Osteoblast (primary cell): ENCODE data around the gene TNK2. TPM values are rescaled to one million over a fixed set of nuclear protein-coding genes. Genes with fewer than 3 reads are reported as not detected.
A peak's percentile ranks its signal among the peaks of the same experiment; 100 is the strongest.
"Not testable (repeated sequence)": the region's sequence is repeated elsewhere in the genome, so short reads cannot be mapped to it uniquely, and the experiment has no call there.

Experiments
- DNase-seq: peaks from one replicate; pipeline ENCODE4 v3.0.0; 2011; ENCODE audit warnings: low spot score, mixed read lengths; ENCODE audit not compliant: insufficient read length; ENCODE audit errors: missing footprints
- H2AFZ ChIP-seq: 2 replicates; pipeline ENCODE4 v1.6.0; 2011; ENCODE audit warnings: mild to moderate bottlenecking, low read length
- H3K27ac ChIP-seq: 2 replicates; pipeline ENCODE4 v1.5.1; 2011; ENCODE audit warnings: mild to moderate bottlenecking, low read depth, low read length, moderate library complexity
- H3K27me3 ChIP-seq: 2 replicates; pipeline ENCODE4 v1.6.0; 2012; ENCODE audit warnings: mild to moderate bottlenecking, control low read depth, inconsistent platforms, low read length, moderate library complexity; ENCODE audit not compliant: insufficient read depth
- H3K36me3 ChIP-seq: 2 replicates; pipeline ENCODE4 v1.5.1; 2011; ENCODE audit warnings: mild to moderate bottlenecking, low read length, control low read depth, moderate library complexity; ENCODE audit not compliant: insufficient read depth
- H3K4me1 ChIP-seq: 2 replicates; pipeline ENCODE4 v1.5.1; 2011; ENCODE audit warnings: mild to moderate bottlenecking, low read length, control low read depth, moderate library complexity; ENCODE audit not compliant: insufficient read depth
- H3K4me2 ChIP-seq: 2 replicates; pipeline ENCODE4 v1.6.0; 2011; ENCODE audit warnings: mild to moderate bottlenecking, low read length; ENCODE audit not compliant: insufficient read depth
- H3K4me3 ChIP-seq: fragments of 200-600 bp; sonication (generic); 3 replicates; pipeline ENCODE4 v1.5.1; 2012; ENCODE audit warnings: mild to moderate bottlenecking, low read length, inconsistent platforms; ENCODE audit not compliant: insufficient read depth
- H3K79me2 ChIP-seq: 2 replicates; pipeline ENCODE4 v1.6.0; 2012; ENCODE audit warnings: mild to moderate bottlenecking, low read length, control low read depth, inconsistent platforms; ENCODE audit not compliant: insufficient read depth
- H3K9me3 ChIP-seq: 2 replicates; pipeline ENCODE4 v1.5.1; 2011; ENCODE audit warnings: low read depth, low read length, control low read depth
- H4K20me1 ChIP-seq: 2 replicates; pipeline ENCODE4 v1.6.0; 2012; ENCODE audit warnings: mild to moderate bottlenecking, low read length, control low read depth; ENCODE audit not compliant: insufficient read depth
- total RNA-seq: library from RNA; depleted of rRNA; stranded (reverse); fragments of >200 nt; gene quantifications from 2 replicates; pipeline ENCODE4 v1.2.3, GENCODE V29; 2012
- TF ChIP-seq, protein P1 (sequence below): IDR thresholded peaks from 2 replicates; pipeline ENCODE4 v1.5.1; 2011; ENCODE audit warnings: mild to moderate bottlenecking, low read depth, low read length, moderate library complexity; ENCODE audit errors: extremely low read depth

The TNK2 gene
- total RNA-seq, 1 donor, result 11.6 TPM

DNA sequence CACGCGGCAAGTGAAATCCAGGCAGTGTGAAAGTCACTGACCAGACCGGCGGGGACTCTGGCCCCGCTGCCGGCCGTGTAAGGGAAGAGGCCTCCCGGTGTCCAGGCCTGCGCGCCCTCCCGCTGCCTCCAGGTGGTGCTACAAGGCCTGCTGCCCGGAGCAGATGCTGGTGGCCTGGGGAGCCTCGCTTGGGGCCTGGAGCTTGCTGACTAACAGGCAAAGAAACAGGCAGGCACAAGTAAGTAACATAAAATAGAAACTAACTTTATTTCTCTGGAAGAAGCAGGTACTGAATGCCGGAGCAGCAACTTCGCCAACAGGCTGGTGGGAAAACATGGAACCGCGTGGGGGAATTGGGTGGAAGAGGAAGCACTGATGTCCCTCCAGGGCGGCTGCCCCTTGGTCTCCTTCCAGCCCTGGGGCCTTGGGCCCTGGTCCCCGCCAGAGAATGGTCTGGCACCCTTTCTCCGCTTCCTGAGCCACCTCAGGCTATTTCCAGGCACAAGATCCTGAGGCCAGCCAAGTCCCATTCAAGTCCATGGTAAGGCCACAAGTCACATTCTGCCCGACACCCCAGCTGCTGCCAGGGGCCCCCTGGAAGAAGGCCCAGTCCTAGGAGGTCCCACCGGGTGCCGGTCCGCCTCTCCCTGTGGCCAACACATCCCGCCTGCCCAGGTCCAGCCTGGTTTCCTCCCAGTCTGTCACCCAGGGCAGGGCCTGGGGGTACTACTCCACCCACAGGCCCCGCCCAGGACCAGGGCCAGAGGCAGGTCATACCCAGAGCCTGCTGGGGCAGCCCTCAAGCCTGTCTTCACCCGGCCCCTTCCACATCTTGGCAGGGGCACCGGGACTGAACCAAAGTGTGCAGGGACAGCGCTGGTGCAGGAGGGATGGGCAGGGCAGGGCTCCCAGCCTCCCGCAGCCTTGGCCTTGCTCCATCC is 45.0 kb downstream of the TNK2 start:
- H3K9me3 ChIP-seq, result no peaks in the 10 kb centered on the region
- H3K4me3 ChIP-seq, result no peak overlapping the region
- no peak overlapping the region for H2AFZ ChIP-seq
- H3K27me3 ChIP-seq, result peaks cover 3% of the 10 kb centered on the region
- H3K4me1 ChIP-seq, result peaks cover 5% of the 10 kb centered on the region
- H3K79me2 ChIP-seq, result no peaks in the 10 kb centered on the region
- H4K20me1 ChIP-seq, result peaks cover 4% of the 10 kb centered on the region
- TF ChIP-seq, protein P1, sequence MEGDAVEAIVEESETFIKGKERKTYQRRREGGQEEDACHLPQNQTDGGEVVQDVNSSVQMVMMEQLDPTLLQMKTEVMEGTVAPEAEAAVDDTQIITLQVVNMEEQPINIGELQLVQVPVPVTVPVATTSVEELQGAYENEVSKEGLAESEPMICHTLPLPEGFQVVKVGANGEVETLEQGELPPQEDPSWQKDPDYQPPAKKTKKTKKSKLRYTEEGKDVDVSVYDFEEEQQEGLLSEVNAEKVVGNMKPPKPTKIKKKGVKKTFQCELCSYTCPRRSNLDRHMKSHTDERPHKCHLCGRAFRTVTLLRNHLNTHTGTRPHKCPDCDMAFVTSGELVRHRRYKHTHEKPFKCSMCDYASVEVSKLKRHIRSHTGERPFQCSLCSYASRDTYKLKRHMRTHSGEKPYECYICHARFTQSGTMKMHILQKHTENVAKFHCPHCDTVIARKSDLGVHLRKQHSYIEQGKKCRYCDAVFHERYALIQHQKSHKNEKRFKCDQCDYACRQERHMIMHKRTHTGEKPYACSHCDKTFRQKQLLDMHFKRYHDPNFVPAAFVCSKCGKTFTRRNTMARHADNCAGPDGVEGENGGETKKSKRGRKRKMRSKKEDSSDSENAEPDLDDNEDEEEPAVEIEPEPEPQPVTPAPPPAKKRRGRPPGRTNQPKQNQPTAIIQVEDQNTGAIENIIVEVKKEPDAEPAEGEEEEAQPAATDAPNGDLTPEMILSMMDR, result peak; percentile 96
- peak overlapping the region; percentile 4 for H3K4me2 ChIP-seq
- DNase-seq, result peak; percentile 99
- peak overlapping the region; percentile 58 for H3K27ac ChIP-seq
- H3K36me3 ChIP-seq, result no peaks in the 10 kb centered on the region

DNA sequence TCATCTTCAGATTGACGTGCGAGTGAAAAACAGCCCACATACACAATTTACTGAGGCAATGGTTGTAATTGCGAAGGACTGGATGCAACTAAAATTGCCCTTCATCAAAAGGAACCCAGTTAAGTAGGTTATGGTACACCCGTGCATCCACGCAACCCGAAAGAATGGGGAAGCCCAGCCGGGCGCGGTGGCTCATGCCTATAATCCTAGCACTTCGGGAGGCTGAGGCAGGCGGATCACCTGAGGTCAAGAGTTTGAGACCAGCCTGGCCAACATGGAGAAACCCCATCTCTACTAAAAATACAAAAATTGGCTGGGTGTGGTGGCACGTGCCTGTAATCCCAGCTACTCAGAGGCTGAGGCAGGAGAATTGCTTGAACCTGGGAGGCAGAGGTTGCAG is 46.0 kb downstream of the TNK2 start:
- H3K36me3 ChIP-seq, H3K4me3 ChIP-seq, H3K9me3 ChIP-seq, H3K27me3 ChIP-seq, H3K4me2 ChIP-seq, H3K27ac ChIP-seq, H2AFZ ChIP-seq, H3K4me1 ChIP-seq, H4K20me1 ChIP-seq, DNase-seq, H3K79me2 ChIP-seq: not testable (repeated sequence)

DNA sequence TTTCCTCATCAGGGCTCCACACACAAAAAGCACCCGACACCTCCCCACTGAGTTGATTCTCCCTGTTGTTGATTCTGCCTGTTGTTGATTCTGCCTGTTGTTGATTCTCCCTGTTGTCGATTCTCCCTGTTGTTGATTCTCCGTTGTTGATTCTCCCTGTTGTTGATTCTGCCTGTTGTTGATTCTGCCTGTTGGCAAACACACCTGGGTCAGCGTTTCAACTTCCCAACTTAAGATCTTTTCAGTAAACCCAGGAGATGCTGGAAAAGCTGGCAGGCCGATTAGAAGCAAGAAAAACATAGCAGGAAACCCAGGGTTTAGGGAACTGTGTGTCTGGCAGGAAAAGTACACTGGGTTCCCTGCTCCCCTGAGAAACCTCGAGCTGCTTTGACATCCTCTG is 47.9 kb downstream of the TNK2 start:
- TF ChIP-seq, protein P1, result no peak
- no peak overlapping the region for H3K4me2 ChIP-seq
- no peak overlapping the region for H3K4me3 ChIP-seq
- peaks cover 3% of the 10 kb centered on the region for H4K20me1 ChIP-seq
- H3K4me1 ChIP-seq, result peaks cover 5% of the 10 kb centered on the region
- H3K27ac ChIP-seq, result no peak overlapping the region
- H3K79me2 ChIP-seq, result no peaks in the 10 kb centered on the region
- H3K27me3 ChIP-seq, result peaks cover 3% of the 10 kb centered on the region
- DNase-seq, result peak; percentile 63
- no peaks in the 10 kb centered on the region for H3K36me3 ChIP-seq
- no peaks in the 10 kb centered on the region for H3K9me3 ChIP-seq
- no peak overlapping the region for H2AFZ ChIP-seq

DNA sequence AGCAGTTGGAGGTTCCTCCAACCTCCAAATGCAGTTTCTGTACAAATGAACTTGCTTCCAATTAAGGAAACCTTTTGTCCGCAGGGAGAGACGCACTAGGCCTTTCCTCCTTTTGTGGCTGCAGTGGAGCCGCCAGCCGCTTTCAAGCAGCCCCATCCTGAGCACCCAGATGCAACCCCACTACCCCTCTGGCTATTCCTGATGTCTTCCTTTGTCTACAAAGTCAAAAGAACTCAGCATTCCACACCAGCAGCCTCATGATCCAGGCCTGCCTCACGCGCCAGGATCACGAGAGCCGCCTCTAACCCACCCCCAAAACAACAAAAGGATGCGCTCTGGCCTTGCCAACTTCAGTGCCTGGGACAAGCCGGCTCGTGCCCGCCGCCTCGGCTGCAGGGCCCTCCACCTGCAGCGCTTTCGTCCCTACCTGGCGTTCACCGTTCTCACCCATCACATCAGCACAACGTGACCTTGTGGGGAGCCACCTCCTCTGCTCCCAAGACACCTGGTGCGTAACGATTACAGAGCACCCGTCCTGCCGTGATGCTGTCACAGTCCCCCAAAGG is 48.4 kb downstream of the TNK2 start:
- Histone ChIP-seq H2AFZ (peak overlapping the region; percentile 36), H4K20me1 (no peaks in the 10 kb centered on the region), H3K36me3 (no peaks in the 10 kb centered on the region), H3K4me2 (peak overlapping the region; percentile 64), H3K4me1 (peaks cover 5% of the 10 kb centered on the region), H3K27ac (no peak overlapping the region), H3K9me3 (no peaks in the 10 kb centered on the region), H3K4me3 (no peak overlapping the region), H3K27me3 (peaks cover 3% of the 10 kb centered on the region), H3K79me2 (no peaks in the 10 kb centered on the region)
- DNase-seq, result peak; percentile 45
- TF ChIP-seq, protein P1, result no peak
